ENCODE results near the gene ATG10. TPM values are rescaled to one million over a fixed set of nuclear protein-coding genes. Genes with fewer than 3 reads are reported as not detected.
"Not testable (repeated sequence)": the region's sequence is repeated elsewhere in the genome, so short reads cannot be mapped to it uniquely, and the experiment has no call there.

The ATG10 gene
- total RNA-seq, result 3.5 and 5.8 TPM in 2 replicates

DNA sequence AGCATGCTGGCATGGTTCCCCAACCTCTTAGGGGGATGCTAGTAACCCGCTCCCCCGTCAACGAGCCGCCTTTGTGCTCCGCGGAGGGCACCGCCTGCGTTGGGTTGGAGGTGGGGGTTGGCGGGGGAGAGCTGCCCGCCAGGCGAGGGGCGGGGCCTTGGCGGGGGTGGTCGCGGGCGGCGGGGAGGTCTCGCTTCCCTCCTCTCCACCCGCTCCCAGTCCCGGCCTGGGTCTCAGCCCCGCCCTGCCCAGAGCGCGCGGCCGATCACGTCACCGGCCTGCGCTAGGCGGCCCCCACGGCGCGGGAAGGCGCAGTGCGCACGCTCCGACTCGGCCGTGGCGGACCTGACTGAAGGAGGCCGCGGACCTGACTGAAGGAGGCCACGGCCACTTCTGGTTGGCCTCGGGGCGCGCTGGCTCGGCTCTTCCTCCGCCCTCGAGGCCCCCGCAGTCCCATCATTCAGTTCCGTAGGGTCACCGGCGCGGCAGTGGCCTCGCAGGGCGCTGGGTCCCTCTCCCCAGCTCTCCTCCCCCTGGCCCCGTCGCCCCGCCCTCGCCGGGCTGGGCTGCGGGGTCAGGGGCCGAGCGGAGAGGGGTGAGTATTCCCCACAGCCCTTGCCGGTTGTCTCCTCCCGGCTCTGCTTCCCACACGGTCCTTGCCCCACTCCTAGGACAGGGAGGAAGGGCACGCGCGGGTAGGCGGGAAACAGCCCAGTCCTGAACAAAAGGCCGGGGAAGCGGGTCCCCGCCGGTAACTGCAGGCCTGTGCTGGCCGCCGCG is at the start of gene ATG10:
TSS of gene ATG10 (plus strand) at position 312 of the 780 bp plus-strand sequence. CDS start 15,548 bp downstream, outside the sequence.
- peak; percentile 95 to 97 for DNase-seq (ENCODE audit: low read depth in 2 of 2)

DNA sequence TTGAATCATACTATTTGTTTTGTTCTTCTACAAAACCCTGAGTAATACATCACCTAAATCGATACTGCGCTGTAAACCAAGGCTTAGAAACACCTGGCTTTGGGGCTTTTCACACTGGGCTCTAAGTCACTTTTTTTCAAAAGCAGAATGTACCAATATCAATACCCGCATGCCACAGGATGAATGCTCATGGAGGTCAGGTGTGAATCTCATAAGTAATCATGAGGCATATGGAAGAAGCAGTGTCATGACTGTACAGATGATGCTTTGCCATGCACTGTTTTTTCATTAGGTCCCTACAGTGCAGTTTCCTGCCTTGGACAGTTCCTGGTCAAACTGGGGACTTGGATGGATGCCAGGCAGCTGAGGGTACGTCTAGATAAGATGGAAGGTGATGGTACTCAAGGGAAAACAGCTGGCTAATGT is 49.0 kb upstream of the ATG10 start:
- DNase-seq (ENCODE audit: low read depth in 2 of 2), result no peak

DNA sequence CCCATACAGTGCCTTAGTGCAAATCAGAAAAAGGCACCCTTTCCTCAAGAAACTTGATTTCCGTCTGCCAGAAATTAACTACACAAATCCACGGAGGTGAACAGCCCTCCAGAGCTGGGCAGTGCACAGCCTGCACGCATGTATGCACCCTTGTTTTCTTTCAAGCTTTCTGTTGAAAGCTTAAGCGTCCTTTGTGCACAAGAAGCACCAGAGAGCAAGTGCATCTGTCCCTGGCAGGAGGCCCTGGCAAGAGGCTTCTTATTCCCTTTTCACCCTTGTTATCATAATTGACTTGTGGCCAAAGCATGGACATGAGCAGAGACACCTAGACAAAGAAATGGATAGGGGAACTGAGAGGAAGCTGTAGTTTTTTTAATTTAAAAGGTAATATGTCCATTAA is 47.4 kb upstream of the ATG10 start:
- no peak for DNase-seq (ENCODE audit: low read depth in 2 of 2)

DNA sequence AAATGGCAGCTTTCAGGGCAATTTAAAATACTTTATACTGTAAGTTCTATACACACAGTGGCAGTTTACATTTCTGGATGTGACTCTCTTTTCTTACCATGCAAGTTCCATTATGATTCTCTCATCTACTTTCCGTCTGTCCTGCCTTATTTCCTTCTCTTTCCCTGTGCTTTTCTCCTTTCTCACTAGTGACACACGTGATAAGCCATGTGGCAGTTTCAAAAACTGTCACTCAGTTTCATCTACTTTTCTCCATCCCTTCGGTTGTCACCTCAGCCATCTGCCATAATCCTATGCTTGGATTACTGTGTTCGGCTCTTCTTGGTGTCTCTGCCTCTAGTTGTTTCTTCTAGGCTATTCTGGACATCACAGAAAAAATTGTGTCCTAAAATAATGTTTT is 46.8 kb upstream of the ATG10 start:
- no peak for DNase-seq (ENCODE audit: low read depth in 2 of 2)

DNA sequence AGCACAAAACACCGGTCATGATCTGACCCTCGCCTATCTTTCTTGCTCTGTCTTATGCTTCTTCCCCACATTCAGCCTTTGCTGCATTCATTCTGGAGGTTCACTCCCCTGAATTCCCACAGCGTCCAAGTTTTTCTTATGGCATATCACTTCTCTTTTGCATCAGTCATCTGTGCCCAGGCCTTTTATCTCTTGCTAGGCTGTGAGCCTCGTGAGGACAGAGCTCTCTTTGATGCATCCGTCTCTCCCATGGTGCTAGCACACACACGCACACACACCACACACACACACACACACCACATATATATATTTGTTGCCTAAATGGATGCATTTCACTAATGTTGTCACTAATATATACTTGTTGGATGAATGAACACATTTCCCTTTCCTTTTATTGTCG is 45.8 kb upstream of the ATG10 start:
- DNase-seq (ENCODE audit: low read depth in 2 of 2), result no peak

DNA sequence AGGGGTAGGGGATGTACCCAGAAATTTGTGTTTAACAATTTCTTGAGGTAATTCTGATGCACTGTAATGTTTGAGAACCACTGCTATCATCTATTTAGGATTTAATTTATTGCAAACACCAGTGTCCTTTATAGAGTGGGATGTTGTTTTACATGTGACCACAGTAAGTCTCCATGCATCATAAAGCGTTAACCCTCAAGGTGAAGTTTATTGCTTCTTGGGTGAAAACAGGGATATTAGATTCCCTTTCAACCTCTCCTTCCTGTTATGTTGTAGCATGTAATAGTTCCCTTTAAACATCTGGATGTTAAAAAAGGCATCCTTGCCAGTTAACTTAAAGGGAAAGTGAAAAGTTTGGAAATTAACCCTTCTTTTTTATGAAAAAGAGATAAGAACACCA is 35.8 kb upstream of the ATG10 start:
- no peak for DNase-seq (ENCODE audit: low read depth in 2 of 2)

DNA sequence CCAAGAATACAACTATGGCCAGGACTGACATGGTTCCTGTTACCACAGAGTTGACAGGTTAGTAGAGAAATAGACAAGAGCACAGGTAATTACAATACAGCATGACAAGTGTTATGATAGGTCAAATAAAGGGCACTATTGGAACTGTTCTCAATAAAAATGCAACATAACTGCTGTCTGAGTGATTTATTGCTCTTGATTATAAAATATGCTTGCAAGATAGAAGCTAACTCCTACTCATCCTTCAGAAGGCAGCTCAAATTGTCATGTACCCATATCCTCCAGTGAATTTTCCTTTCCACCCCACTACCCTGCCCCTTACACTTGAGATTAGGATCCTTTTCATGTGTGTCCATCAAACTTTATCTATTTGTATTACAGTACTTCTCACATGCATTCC is 35.1 kb upstream of the ATG10 start:
- no peak for DNase-seq (ENCODE audit: low read depth in 2 of 2)

DNA sequence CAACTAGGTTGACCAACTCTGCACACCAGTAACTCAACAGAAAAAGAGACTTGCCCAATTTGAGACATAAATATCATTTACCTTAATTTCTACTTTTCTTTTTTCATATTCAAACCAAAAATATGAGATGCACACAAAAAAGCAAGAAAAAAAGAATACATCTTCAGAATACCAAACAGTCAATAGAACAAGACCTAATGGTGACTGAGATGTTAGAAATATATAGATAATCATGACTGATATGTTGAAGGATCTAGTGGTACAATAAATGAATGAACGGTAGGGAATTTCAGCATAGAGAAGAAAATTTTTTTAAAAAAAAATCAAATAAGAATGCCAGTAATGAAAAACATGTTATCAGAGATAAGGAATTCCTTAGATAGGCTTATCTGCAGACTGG is 29.1 kb upstream of the ATG10 start:
- no peak for DNase-seq (ENCODE audit: low read depth in 2 of 2)

DNA sequence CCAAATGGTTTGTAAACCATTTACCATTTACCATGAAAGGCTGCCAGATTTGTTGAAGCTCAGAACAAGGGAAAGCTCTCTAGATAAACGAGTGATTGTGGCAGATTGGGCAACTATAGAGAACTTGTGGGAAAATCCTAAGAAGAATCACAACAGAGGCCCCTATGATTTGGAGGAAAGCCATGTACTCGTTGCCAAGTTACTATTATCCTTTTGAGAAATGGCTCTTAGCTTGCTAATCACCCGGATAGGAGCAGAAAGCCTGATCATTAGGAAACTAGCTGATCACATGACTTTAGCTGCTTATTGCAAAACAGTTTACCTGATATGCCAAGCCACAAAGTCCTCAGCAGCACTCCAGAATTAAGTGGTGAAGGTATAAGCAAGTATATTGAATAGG is 23.5 kb upstream of the ATG10 start:
- DNase-seq (ENCODE audit: low read depth in 2 of 2), result no peak

DNA sequence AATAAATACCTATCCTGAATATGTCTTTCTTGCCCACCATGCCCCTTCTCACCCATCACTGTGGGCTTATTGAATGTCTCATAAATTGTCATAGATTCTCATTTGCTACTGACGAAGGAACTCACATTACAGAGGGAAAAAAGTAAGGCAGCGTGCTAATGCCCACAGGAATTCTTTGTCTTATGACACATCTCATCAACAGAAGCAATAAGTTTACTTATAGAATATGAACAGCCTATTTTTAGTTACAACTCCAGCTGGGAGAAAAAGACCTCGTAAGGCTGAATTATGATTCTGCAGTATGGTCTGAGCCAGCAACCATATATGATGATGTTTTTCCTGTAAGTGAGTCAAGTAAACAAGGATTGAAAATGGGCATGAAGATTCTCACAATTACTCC is 22.4 kb upstream of the ATG10 start:
- no peak for DNase-seq (ENCODE audit: low read depth in 2 of 2)

DNA sequence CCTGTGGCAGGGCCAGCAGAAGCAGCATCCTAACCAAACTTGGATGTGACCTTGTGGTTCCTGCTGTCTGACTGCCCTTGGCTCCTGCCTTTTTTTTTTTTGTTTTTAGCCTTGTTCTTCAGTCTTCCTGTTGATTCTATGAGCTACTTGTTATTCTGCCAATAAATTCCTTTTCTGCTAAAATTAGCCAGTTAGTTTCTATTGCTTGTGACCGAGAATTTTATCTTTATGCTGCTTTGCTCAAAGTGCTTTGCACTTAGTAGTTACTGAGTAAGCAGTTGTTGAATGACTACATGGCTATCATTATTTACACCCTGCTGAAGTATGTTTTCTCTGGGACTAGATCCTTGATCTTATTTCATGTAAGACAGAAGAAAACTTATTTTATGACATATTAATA is 20.8 kb upstream of the ATG10 start:
- no peak for DNase-seq (ENCODE audit: low read depth in 2 of 2)

DNA sequence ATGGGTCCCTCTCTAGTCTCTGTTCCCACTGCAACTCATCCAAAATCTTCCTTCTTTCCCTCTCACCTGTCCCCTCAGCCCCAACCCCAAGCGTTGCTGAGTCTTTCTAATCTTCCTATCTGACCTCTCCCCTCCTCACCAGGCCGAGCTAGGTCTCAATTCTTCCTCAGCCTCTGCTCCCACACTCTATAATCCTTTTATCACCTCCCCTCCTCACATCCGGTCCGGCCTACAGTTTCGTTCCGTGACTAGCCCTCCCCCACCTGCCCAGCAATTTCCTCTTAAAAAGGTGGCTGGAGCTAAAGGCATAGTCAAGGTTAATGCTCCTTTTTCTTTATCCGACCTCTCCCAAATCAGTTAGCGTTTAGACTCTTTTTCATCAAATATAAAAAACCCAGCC is 17.0 kb upstream of the ATG10 start:
- DNase-seq (ENCODE audit: low read depth in 2 of 2), result not testable (repeated sequence)

DNA sequence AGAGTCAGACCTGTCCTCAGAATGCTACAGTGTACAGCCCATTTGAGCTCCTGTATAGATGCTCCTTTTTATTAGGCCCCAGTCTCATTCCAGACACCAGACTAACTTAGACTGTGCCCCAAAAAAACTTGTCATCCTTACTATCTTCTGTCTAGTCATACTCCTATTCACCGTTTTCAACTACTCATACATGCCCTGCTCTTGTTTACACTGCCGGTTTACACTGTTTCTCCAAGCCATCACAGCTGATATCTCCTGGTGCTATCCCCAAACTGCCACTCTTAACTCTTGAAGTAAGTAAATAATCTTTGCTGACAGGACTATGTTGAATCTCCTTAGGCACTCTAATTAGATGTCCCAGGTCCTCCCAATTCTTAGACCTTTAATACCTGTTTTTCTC is 13.7 kb upstream of the ATG10 start:
- DNase-seq (ENCODE audit: low read depth in 2 of 2), result not testable (repeated sequence)

DNA sequence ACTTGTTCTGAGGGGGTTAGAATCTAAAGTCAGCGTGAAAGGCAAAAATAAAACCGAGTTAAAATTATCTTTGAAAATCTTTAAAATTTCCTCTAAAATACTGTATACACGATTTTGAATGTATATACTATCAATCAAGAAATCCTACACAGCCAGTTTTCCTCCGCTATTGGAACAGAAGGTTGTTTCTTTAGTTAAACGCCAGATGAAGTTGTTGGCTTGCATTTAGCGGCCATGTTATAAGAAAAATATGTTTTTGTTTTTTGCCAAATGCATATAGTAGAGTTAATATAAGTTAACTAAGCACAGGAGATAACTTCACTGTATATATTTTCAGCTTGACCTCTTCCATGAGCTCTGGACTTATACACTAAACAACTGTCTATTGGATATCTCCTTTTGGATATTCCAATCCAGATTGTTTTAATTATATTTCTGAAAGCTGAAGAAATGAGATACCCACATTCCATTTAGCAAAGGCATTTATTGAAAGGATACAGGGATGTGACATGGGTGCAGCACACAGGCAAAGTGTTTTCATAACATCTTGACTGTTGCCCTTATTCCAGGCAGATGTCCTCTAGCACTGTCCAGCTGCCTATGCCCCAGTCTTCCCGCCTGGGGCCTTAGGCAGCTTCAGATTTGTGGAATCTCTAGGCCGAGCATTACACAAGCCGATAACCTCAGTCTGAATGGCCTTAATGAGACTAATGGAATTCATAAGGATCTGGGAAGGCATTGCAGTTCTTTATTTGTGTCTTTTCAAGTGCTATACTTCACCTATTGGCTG is 10.0 kb upstream of the ATG10 start:
- DNase-seq (ENCODE audit: low read depth in 2 of 2), result no peak

DNA sequence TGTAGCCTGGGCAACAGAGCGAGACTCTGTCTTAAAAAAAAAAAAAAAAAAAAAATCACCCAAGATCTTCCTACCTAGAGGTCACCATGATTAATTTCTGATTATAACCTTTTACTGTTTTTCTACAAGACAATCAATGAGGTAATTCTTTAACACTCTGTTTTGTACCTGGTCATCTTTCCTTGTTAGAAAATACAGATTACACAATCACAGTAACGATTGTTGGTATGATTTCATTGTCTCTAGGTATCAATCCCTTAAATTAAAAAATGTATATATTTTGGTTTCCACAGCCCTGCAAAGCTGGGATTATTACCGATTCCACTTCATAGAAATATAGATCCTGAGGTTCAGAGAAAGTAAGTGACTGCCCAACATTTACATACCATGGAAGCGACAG is 8.3 kb upstream of the ATG10 start:
- DNase-seq (ENCODE audit: low read depth in 2 of 2), result no peak

DNA sequence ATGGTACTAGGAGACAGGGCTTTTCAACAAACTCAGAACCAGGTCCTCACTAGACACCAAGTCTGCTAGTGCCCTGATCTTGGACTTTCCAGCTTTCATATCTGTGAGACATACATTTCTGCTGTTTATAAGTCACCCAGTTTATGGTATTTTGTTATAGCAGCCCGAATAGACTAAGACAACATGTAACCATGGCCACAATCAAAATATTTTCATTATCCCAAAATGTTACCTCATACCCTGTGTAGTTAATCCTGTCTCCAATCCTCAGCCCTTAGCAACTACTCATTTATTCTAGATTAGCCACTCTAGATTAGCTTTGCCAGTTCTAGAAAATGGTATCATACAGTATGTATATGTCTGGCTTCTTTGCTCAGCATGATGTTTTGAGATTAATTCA is 6.3 kb upstream of the ATG10 start:
- no peak for DNase-seq (ENCODE audit: low read depth in 2 of 2)

DNA sequence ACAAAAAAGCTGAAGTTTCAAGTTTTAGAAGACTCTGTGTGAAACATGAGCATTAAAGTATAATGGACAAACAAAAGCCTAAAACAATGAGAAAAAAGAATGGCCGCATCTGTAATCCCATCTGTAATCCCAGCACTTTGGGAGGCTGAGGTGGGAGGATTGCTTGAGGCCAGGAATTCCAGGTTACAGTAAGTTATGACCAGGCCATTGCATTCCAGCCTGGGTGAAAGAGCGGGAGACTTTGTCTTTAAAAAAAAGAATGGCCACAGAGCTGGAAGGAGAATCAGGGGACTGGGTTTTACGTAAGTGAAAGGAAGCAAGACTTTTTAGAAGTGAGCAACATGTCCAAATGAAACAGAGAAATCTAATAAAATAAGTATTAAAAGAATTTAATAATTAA is 2.6 kb upstream of the ATG10 start:
- DNase-seq (ENCODE audit: low read depth in 2 of 2), result no peak

DNA sequence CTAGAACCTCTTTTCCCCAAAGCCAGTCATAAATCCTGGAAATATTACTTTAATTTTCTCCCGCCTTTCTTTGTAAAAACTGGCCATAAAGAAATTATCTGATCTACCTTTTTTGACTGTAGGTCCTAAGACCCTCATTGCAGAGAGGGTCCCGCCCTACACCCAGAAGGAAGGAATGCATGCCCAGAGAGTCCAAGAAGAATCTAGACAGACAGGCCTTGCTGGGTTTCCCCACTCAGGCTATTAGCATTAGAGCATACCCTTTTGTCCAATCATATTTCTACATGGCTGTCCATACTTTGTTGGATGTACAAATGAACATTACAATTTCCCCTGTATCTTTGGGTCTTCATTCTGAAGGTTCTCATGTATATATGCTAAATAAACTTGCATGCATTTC is 1.9 kb upstream of the ATG10 start:
- DNase-seq (ENCODE audit: low read depth in 2 of 2), result no peak

DNA sequence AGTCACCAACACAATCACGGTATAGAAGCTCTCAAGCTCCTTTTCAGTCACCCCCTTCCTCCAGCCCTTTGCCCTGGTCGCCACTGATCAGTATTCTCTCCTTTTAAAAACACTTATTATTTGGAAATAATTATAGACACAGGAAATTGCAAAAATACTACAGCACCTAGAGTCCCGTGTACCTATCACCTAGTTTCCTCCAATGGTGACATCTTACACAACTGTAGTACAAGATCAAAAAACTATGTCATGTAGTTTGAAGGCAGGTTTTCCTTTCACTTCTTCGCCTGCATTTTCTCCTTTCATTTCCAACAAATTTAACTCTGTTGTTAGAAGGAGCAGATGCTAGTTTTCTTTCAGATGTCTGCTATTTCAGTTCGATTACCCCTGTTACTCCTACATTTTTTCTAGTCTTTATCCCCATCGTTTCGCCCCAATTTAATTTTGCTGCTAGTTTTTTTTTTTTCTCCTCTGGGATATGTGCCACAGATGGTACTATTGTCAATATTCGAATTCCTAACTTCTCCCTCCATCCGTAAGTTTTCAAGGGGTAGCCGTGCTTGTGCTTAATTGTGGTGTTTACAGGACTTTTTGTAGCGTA is 612 bp upstream of the ATG10 start:
- DNase-seq (ENCODE audit: low read depth in 2 of 2), result peak; percentile 31 to 42

DNA sequence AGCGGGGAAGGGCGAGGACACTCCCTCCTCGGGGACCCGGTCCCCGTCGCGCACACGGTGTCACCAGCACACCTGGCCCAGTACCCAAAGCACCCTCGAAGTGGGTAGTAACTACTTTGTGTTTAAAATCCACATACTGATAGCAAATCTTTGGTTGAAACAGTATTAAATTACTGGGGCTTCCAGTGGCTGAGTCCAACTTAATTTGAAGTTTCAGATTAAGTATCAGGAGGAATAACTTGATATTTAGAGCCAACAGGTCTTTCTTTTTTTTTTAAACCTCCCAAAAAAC is 615 bp downstream of the ATG10 start:
- DNase-seq (ENCODE audit: low read depth in 2 of 2), result no peak

DNA sequence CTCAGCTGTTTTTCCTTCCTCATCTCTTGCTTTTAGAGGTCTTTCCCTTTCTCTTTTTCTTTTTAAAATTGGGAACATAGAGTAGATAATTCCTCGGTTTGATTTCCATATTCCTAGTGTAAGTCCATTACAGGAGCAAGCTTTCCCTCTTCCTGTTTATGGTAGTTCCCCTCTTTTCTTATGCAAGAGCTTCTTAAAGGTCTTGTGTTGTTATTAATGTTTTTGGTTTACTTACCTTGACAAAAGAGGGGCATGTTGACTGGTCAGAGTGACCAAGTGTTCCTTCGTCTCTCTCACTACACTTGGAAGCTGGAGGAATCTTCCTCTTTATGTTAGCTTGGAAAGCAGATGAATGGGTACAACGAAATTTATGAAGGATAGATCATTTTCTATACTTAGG is 8.3 kb downstream of the ATG10 start:
- DNase-seq (ENCODE audit: low read depth in 2 of 2), result no peak

DNA sequence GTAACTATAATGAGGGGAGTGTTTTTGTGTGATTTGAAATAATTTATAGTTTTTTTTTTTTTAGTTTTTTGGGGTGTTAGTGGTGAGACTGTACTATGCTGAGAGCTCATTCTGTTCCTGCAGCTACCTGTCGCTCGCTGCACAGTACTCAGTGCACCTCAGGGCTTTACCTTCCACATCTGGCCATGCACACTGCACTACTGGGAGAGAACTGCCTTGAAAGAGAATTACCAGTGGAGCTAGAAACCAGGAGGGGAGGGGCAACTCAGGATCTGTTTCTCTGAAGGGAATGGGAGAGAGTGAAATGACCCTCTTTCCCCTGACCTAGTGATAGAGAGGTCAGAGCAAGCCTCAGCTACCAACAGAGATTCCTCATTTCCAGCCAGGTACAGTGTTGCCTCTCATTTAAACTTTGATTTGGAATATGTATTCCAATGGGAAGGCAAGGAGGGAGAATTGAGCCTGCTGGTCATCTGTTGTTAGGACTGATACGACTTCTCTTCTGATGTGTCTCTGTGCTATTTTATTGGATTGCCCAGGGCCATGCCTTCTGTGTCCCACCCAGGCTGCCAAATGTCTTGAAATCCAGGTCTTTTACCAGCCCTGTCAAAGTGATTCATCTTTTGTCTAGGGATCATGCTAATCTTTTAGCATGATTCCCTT is 8.9 kb downstream of the ATG10 start:
- no peak for DNase-seq (ENCODE audit: low read depth in 2 of 2)

Measured in lung microvascular endothelial cell (primary cell).